HCT116 (cell line): Measurements from ENCODE around the gene SRGAP2C.
"Not testable (repeated sequence)": the region's sequence is repeated elsewhere in the genome, so short reads cannot be mapped to it uniquely, and the experiment has no call there.

ENCODE experiments used
- POLR2A ChIP-seq: IDR thresholded peaks from 2 replicates; pipeline ENCODE4 v1.7.0; 2011; ENCODE audit warnings: borderline replicate concordance; ENCODE audit not compliant: insufficient read depth, insufficient read length; ENCODE audit errors: extremely low read depth
- RAD21 ChIP-seq: IDR thresholded peaks from 2 replicates; pipeline ENCODE4 v1.6.1; 2012; ENCODE audit warnings: low read depth, mild to moderate bottlenecking
- TF ChIP-seq, protein P1 (sequence below), 3 experiments: fragments of 200-600 bp in 1 of 3; sonication (generic) in 1 of 3; IDR thresholded peaks in 2 of 3; conservative IDR thresholded peaks in 1 of 3; 2 replicates each; pipeline ENCODE4 v1.5.1; 2012 to 2017; ENCODE audit warnings: low read depth in 2 of 3, low read length in 2 of 3, antibody characterized with exemption in 1 of 3, borderline replicate concordance in 1 of 3, control low read depth in 1 of 3, mild to moderate bottlenecking in 1 of 3, mixed read lengths in 1 of 3, mixed run types in 1 of 3, moderate library complexity in 1 of 3; ENCODE audit not compliant: insufficient read depth in 1 of 3

DNA sequence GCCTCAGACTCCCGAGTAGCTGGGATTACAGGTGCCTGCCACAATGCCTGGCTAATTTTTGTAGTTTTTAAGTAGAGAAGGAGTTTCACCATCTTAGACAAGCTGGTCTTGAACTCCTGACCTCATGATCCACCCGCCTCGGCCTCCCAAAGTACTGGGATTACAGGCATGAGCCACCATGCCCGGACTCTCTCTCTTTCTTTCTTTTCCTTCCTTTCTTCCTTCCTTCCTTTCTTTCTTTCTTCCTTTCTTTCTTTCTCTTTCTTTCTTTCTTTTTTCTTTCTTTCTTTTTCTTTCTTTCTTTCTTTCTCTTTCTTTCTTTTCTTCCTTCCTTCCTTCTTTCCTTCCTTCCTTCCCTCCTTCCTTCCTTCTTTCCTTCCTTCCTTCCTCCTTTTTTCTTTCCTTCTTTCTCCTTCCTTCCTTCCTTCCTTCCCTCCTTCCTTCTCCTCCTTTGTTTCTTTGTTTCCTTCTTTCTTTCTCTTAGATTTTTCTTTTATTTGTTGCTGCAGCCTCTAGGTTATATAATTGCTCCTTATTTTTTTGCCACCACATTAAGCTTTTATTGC is 234.4 kb downstream of the SRGAP2C start:
- TF ChIP-seq, protein P1, sequence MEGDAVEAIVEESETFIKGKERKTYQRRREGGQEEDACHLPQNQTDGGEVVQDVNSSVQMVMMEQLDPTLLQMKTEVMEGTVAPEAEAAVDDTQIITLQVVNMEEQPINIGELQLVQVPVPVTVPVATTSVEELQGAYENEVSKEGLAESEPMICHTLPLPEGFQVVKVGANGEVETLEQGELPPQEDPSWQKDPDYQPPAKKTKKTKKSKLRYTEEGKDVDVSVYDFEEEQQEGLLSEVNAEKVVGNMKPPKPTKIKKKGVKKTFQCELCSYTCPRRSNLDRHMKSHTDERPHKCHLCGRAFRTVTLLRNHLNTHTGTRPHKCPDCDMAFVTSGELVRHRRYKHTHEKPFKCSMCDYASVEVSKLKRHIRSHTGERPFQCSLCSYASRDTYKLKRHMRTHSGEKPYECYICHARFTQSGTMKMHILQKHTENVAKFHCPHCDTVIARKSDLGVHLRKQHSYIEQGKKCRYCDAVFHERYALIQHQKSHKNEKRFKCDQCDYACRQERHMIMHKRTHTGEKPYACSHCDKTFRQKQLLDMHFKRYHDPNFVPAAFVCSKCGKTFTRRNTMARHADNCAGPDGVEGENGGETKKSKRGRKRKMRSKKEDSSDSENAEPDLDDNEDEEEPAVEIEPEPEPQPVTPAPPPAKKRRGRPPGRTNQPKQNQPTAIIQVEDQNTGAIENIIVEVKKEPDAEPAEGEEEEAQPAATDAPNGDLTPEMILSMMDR (IDR thresholded peaks at IDR 0.05 in 2 of 3, conservative IDR thresholded peaks at IDR 0.05 in 1 of 3; ENCODE audit: borderline replicate concordance in 1 of 3, insufficient read depth in 1 of 3, low read depth in 2 of 3, low read length in 2 of 3): not testable (repeated sequence)
- TF ChIP-seq POLR2A, RAD21: not testable (repeated sequence)
